Ecto neural progenitor cell (in vitro differentiated cells): ENCODE measurements around the gene GAMT.

ENCODE experiments used
- DNase-seq: peaks from one replicate; pipeline ENCODE4 v3.0.0-alpha.2; 2018; ENCODE audit warnings: low spot score

Gene GAMT

GRCh38 chr19:1384085-1384462 is 17.3 kb downstream of the GAMT start:
- DNase-seq = no peak

- peak; percentile 98 for DNase-seq
Observed at GRCh38 chr19:1383312-1384084, 17.8 kb downstream of the GAMT start, which contains the start of gene NDUFS7. Gene NDUFS7, plus strand, starts transcription at chr19:1383907. Its CDS starts 20 bp downstream, at chr19:1383927.

DNA sequence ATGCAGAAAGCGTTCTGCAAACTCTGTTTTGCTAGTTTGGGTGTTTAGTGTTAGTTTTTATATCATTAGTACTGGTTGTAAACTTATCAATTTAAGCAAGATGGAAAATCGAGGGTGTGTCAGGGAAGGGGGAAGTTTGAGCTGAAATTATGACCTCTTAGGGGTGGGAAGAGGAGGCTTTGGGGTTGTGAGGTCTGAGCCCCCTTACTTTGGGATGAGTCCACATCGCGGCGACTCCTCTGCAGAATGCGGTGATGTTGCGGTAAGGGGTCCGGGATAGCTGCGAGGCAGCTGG is 18.4 kb downstream of the GAMT start:
- DNase-seq = no peak

GRCh38 chr19:1382250-1382649 is 19.1 kb downstream of the GAMT start:
- DNase-seq = no peak

- DNase-seq = no peak
Observed at GRCh38 chr19:1379961-1380489, 21.3 kb downstream of the GAMT start.

- DNase-seq = no peak
Observed at GRCh38 chr19:1379126-1379905, 22.0 kb downstream of the GAMT start.

GRCh38 chr19:1377965-1378785 is 23.2 kb downstream of the GAMT start:
- no peak for DNase-seq

DNA sequence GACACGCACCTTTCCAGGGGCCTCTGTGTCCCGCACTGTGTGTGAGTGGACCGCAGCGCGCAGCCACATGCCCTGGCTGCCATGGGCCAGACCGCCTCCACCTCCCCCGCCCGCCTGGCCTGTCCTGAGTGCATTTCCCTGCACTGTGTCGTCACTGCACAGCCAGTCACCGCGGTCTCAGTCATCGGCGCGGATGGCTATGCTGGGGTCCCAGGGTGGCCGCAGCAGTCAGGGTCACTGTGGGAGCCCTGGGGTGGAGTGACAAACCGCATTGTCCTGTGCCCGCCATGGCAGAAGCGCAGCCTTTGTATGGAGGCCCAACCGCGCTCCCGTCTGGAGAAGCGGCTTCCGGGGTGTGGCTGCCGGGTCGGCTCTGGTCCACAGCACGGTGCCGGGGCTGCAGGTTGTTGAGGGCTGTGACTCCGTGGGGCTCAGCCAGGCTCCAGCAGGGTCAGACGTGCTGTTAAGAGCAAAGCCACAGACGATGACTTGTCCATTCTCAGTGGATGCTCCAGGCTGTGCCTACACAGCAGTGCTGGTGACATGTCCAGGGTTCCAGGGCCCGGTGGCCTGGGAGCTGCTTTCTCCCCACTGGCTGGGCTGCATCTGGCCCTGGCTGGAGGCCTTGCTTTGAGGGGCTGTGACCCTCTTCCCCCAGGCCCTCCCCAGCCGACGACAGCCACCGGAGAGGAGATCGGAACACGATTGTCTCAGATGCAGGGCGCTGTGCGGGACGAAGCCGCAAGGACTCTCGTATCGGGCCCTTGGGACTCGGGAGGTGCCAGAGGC is 24.0 kb downstream of the GAMT start:
- no peak for DNase-seq

GRCh38 chr19:1376415-1376805 is 24.9 kb downstream of the GAMT start:
- DNase-seq = no peak

- DNase-seq = no peak
Observed at GRCh38 chr19:1374250-1374577, 27.1 kb downstream of the GAMT start.

GRCh38 chr19:1373534-1374249 is 27.6 kb downstream of the GAMT start:
- no peak for DNase-seq

- DNase-seq = no peak
Observed at GRCh38 chr19:1373042-1373533, 28.3 kb downstream of the GAMT start.

GRCh38 chr19:1370579-1371361 is 30.6 kb downstream of the GAMT start:
- DNase-seq = no peak

DNA sequence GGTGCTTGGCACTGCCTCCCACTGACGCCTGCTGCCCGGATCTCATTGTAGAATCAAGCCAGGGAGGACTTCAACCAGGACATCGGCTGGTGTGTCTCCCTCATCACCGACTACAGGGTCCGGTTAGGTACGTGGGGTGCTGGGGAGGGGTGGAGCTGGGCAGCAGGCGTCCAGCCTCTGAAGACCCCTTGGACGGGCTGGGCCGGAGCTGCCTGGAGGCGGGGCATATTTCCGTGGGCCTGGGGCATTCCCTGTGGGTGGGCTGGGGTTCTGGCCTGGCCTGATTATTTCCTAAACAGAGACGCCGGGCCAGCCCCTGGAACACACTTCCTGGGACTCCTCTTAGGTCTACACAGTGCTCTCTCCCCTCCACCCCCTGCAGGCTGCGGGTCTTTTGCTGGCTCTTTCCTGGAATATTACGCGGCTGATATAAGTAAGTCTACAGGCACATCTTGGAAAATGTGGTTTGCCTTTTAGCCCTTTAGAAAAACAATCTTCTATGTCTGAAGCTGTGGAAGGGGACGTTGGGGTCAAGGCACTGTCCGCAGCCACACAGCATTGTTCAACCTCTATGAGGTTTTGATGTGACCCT is 32.0 kb downstream of the GAMT start:
- no peak for DNase-seq

DNA sequence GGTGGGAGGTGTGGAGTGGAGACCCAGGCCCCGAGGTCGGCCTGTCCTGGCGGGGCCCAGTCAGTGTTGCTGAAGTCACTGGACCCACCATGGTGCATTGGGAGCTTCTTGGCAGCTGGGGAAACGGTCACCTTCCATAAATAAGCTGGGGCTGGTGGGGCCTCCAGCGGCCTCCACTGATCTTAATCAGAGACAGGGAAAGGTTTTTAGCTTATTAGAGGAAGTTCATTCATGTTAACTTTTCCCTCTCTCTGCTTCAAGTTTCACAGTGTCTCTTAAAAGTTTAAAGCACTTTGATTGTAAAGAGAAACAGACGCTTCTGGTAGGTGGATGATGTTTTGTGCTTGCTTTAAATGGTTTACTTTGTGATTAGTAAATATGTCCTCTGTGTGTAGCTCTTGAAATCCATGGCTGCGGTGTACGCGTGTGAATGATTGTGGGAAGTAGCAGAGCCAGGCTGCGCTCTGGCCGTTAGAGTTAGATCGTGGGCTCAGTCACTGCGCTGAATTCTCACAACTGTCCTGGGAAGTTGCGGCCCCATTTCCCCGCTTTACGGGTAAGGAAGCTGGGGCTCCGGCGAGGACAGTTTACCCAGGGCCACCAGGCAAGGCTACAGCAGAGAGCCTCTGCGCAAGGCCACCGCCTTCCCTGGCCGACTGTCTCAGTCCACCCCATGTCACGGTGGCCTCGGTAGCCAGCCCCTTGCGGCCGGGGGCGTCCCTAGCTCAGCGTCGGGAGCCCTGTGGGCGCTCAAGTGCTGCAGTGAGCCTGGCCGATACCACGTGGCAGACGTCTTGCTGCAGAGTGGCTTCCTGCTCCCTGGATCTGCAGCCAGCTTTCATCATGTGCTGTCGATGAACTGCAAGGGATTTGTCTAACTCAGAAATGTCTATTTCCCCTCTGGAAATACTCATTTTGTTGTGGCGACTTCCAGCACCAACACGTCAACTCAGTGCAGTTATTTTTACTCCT is 34.2 kb downstream of the GAMT start:
- no peak for DNase-seq

GRCh38 chr19:1366296-1366695 is 35.0 kb downstream of the GAMT start:
- no peak for DNase-seq

GRCh38 chr19:1365319-1366269 is 35.7 kb downstream of the GAMT start:
- DNase-seq = no peak
